Measurements from ENCODE around the gene KCTD13. TPM values are rescaled to one million over a fixed set of nuclear protein-coding genes. Genes with fewer than 3 reads are reported as not detected.

Gene KCTD13
- polyA plus RNA-seq, 1 experiment: 7.4 TPM

- Histone ChIP-seq H3K27ac (ENCODE audit: low read depth, low read length) (no peak overlapping the region), H3K4me3 (ENCODE audit: low read depth, low read length) (no peak overlapping the region), H3K27me3 (ENCODE audit: control insufficient read depth, insufficient read depth, low read length) (no peaks in the 10 kb centered on the region), H3K9me3 (ENCODE audit: control insufficient read depth, insufficient read depth, low read length) (no peaks in the 10 kb centered on the region; the same call in 1 of the 2 replicates)
- no peak for DNase-seq (ENCODE audit: low read depth, low spot score)
- ChIA-PET CTCF (interaction anchor here (1.7 to 2.9 kb wide), 4 partner anchors 11 to 165 kb away, joined by 6 to 13 read pairs (median 10); partner anchors contain the start of gene TMEM219), POLR2A (interaction anchor here (0.5 to 1.5 kb wide), 12 partner anchors 11 to 166 kb away, joined by 3 to 21 read pairs (median 4); partner anchors contain the start of genes ALDOA, CDIPT, HIRIP3 and KCTD13)
- no peak for TF ChIP-seq CTCF (IDR thresholded peaks at IDR 0.05; ENCODE audit: low read depth, low read length)
Measured at GRCh38 chr16:29972992-29973383, 47.0 kb upstream of the KCTD13 start.

- POLR2A ChIA-PET: interaction anchor here (1.5 kb wide), 1 partner anchor 11 kb away, joined by 17 read pairs; the partner anchor contains the start of gene TMEM219
- CTCF ChIA-PET: interaction anchor here (1.7 to 2.9 kb wide), 4 partner anchors 11 to 165 kb away, joined by 6 to 13 read pairs (median 10); partner anchors contain the start of gene TMEM219
- Histone ChIP-seq H3K9me3 (ENCODE audit: control insufficient read depth, insufficient read depth, low read length) (no peaks in the 10 kb centered on the region; the same call in 1 of the 2 replicates), H3K27me3 (ENCODE audit: control insufficient read depth, insufficient read depth, low read length) (no peaks in the 10 kb centered on the region), H3K4me3 (ENCODE audit: low read depth, low read length) (no peak overlapping the region), H3K27ac (ENCODE audit: low read depth, low read length) (no peak overlapping the region)
- no peak for TF ChIP-seq CTCF (IDR thresholded peaks at IDR 0.05; ENCODE audit: low read depth, low read length)
- no peak for DNase-seq (ENCODE audit: low read depth, low spot score)
Measured at GRCh38 chr16:29972500-29972899, 46.5 kb upstream of the KCTD13 start.

- Histone ChIP-seq H3K4me3 (ENCODE audit: low read depth, low read length) (no peak overlapping the region), H3K9me3 (ENCODE audit: control insufficient read depth, insufficient read depth, low read length) (no peaks in the 10 kb centered on the region; the same call in 1 of the 2 replicates), H3K27ac (ENCODE audit: low read depth, low read length) (no peak overlapping the region), H3K27me3 (ENCODE audit: control insufficient read depth, insufficient read depth, low read length) (no peaks in the 10 kb centered on the region)
- DNase-seq (ENCODE audit: low read depth, low spot score): no peak
- ChIA-PET CTCF (interaction anchor here (2.9 kb wide), 1 partner anchor 10 kb away, joined by 13 read pairs; the partner anchor contains the start of gene TMEM219), POLR2A (no interaction called here)
- TF ChIP-seq CTCF (IDR thresholded peaks at IDR 0.05; ENCODE audit: low read depth, low read length): no peak
Measured at GRCh38 chr16:29971304-29971703, 45.3 kb upstream of the KCTD13 start.

- Histone ChIP-seq H3K9me3 (ENCODE audit: control insufficient read depth, insufficient read depth, low read length) (no peaks in the 10 kb centered on the region), H3K27me3 (ENCODE audit: control insufficient read depth, insufficient read depth, low read length) (no peaks in the 10 kb centered on the region), H3K4me3 (ENCODE audit: low read depth, low read length) (no peak overlapping the region), H3K27ac (ENCODE audit: low read depth, low read length) (no peak overlapping the region)
- no peak for TF ChIP-seq CTCF (IDR thresholded peaks at IDR 0.05; ENCODE audit: low read depth, low read length)
- POLR2A ChIA-PET: no interaction called here
- no peak for DNase-seq (ENCODE audit: low read depth, low spot score)
- CTCF ChIA-PET: no interaction called here
Measured at GRCh38 chr16:29968205-29968604, 42.2 kb upstream of the KCTD13 start.

GRCh38 chr16:29963021-29963743 lies 37.2 kb upstream of the KCTD13 start:
- H3K27ac ChIP-seq (ENCODE audit: low read depth, low read length): peak overlapping the region; percentile 53
- H3K27me3 ChIP-seq (ENCODE audit: control insufficient read depth, insufficient read depth, low read length): no peaks in the 10 kb centered on the region
- CTCF ChIA-PET: interaction anchor here (0.6 kb wide), 2 partner anchors 20 to 64 kb away, joined by 3 to 6 read pairs; partner anchors contain the start of gene SEZ6L2
- H3K4me3 ChIP-seq (ENCODE audit: low read depth, low read length): peak overlapping the region; percentile 77
- POLR2A ChIA-PET: no interaction called here
- H3K9me3 ChIP-seq (ENCODE audit: control insufficient read depth, insufficient read depth, low read length): no peaks in the 10 kb centered on the region
- DNase-seq (ENCODE audit: low read depth, low spot score): no peak
- TF ChIP-seq CTCF (IDR thresholded peaks at IDR 0.05; ENCODE audit: low read depth, low read length): no peak

All from AG04450 (cell line).